Fibroblast of the aortic adventitia (primary cell): ENCODE measurements around the gene IRX5. TPM values are rescaled to one million over a fixed set of nuclear protein-coding genes. Genes with fewer than 3 reads are reported as not detected.

ENCODE experiments used
- DNase-seq: peaks from one replicate; pipeline ENCODE4 v3.0.0-alpha.2; 2010; ENCODE audit warnings: low read depth
- H3K4me3 ChIP-seq: 2 replicates; pipeline ENCODE4 v1.5.1; 2011; ENCODE audit warnings: low read depth, mild to moderate bottlenecking, control low read depth, low read length, moderate library complexity
- CTCF ChIP-seq: IDR thresholded peaks from 2 replicates; pipeline ENCODE4 v1.5.1; 2011; ENCODE audit warnings: mild to moderate bottlenecking, low read length, control low read depth, inconsistent platforms; ENCODE audit not compliant: insufficient read depth
- total RNA-seq: library from RNA; depleted of rRNA; stranded (reverse); fragments of >200 nt; gene quantifications from 2 replicates; pipeline ENCODE4 v1.2.3, GENCODE V29; 2012; ENCODE audit warnings: low replicate concordance

The IRX5 gene
- total RNA-seq, 1 donor: 0.27 TPM

- no peak overlapping the region for H3K4me3 ChIP-seq
- no peak for TF ChIP-seq CTCF
- no peak for DNase-seq
These were observed 9.0 kb downstream of the IRX5 start for GRCh38 chr16:54939510-54940278.

- no peak for TF ChIP-seq CTCF
- no peak overlapping the region for H3K4me3 ChIP-seq
- DNase-seq: no peak
These were observed 9.6 kb downstream of the IRX5 start for GRCh38 chr16:54940279-54940604.

GRCh38 chr16:54942353-54942943 lies 11.8 kb downstream of the IRX5 start:
- H3K4me3 ChIP-seq: no peak overlapping the region
- no peak for DNase-seq
- TF ChIP-seq CTCF: no peak

- TF ChIP-seq CTCF: no peak
- DNase-seq: no peak
- no peak overlapping the region for H3K4me3 ChIP-seq
These were observed 13.3 kb downstream of the IRX5 start for GRCh38 chr16:54944002-54944401.

GRCh38 chr16:54945063-54945462 lies 14.4 kb downstream of the IRX5 start:
- no peak for DNase-seq
- no peak overlapping the region for H3K4me3 ChIP-seq
- TF ChIP-seq CTCF: no peak

GRCh38 chr16:54946909-54947308 lies 16.2 kb downstream of the IRX5 start:
- no peak for DNase-seq
- H3K4me3 ChIP-seq: no peak overlapping the region
- TF ChIP-seq CTCF: no peak
